ENCODE results near the gene RAD51B. TPM values are rescaled to one million over a fixed set of nuclear protein-coding genes. Genes with fewer than 3 reads are reported as not detected.
A peak's percentile ranks its signal among the peaks of the same experiment; 100 is the strongest.

RAD51B gene
- total and polyA plus RNA-seq, 9 of the 15 experiments (the other 6 are each of a cell fraction or from before 2014, with no cell fraction given), result 8.5 to 17.3 (median 11.3) TPM

DNA sequence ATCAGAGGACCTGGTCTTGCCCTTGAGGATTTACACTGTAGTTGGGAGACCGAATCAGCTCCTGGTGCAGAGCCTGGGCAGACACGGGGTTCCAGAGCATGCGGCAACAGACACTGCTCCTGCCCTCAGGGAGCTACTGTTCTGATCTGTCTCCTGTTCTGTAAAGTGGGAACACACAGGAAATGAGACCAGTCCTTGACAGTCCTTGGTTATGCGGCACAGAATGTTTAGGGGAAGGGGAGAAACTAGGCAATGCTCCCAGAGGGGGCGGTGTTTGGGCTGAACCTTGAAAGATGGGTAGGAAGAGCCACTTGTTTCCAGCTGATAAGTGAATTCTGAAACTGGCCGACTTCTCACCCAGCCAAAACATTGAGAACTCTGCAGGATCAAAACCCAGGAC is 840.9 kb downstream of the RAD51B start:
- FAIRE-seq (no peak), ATAC-seq (no peak), DNase-seq (ENCODE audit: extremely low read depth in 1 of 4, low spot score in 3 of 4) (no peak)
- Histone ChIP-seq H3K9ac (ENCODE audit: insufficient read depth in 1 of 2, low read depth in 2 of 2, low read length in 2 of 2) (no peak overlapping the region), H2AFZ (ENCODE audit: low read depth, low read length) (no peak overlapping the region), H3K27ac (ENCODE audit: extremely low read depth, low read depth, low read length) (no peak overlapping the region), H3K36me3 (ENCODE audit: control insufficient read depth, insufficient read depth, low read length) (no peaks in the 10 kb centered on the region), H3K9me3 (replicated peaks; ENCODE audit: control insufficient read depth, insufficient read depth, low read depth, low read length) (no peaks in the 10 kb centered on the region), H3K4me3 (no peak overlapping the region), H3K9me1 (ENCODE audit: control insufficient read depth, insufficient read depth, low read length) (no peaks in the 10 kb centered on the region), H4K20me1 (replicated peaks; ENCODE audit: control insufficient read depth, insufficient read depth, low read length) (no peaks in the 10 kb centered on the region), H3K4me1 (replicated peaks in 1 of 2; ENCODE audit: control insufficient read depth in 2 of 2, insufficient read depth in 2 of 2, low read length in 2 of 2) (no peaks in the 10 kb centered on the region; a peak in 1 of 5 replicates), H3K4me2 (ENCODE audit: insufficient read depth, low read length) (no peak overlapping the region), H3K27me3 (ENCODE audit: control insufficient read depth in 2 of 2, insufficient read depth in 2 of 2, low read length in 2 of 2) (peaks cover 0 to 6% of the 10 kb centered on the region in 2 experiments; a peak in 1 of 5 replicates), H3K79me2 (ENCODE audit: control insufficient read depth, insufficient read depth, low read length) (no peaks in the 10 kb centered on the region)
- intact Hi-C loops (cut with micrococcal nuclease), result no loop called here
- ChIA-PET POLR2A (interaction anchor here (0.7 to 1.4 kb wide), 3 partner anchors 9 to 592 kb away, joined by 3 read pairs; no protein-coding TSS in a partner anchor), CTCF (ENCODE audit: low intra/inter-chr PET ratio) (no interaction called here)
- TF ChIP-seq, protein P1, sequence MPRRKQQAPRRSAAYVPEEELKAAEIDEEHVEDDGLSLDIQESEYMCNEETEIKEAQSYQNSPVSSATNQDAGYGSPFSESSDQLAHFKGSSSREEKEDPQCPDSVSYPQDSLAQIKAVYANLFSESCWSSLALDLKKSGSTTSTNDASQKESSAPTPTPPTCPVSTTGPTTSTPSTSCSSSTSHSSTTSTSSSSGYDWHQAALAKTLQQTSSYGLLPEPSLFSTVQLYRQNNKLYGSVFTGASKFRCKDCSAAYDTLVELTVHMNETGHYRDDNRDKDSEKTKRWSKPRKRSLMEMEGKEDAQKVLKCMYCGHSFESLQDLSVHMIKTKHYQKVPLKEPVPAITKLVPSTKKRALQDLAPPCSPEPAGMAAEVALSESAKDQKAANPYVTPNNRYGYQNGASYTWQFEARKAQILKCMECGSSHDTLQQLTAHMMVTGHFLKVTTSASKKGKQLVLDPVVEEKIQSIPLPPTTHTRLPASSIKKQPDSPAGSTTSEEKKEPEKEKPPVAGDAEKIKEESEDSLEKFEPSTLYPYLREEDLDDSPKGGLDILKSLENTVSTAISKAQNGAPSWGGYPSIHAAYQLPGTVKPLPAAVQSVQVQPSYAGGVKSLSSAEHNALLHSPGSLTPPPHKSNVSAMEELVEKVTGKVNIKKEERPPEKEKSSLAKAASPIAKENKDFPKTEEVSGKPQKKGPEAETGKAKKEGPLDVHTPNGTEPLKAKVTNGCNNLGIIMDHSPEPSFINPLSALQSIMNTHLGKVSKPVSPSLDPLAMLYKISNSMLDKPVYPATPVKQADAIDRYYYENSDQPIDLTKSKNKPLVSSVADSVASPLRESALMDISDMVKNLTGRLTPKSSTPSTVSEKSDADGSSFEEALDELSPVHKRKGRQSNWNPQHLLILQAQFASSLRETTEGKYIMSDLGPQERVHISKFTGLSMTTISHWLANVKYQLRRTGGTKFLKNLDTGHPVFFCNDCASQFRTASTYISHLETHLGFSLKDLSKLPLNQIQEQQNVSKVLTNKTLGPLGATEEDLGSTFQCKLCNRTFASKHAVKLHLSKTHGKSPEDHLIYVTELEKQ (CRISPR knock-in tag; IDR thresholded peaks at IDR 0.05), result no peak
- TF ChIP-seq ZNF316 (IDR thresholded peaks at IDR 0.05), result peak; percentile 53
- no peak for TF ChIP-seq KDM2B (CRISPR knock-in tag; IDR thresholded peaks at IDR 0.05)
- no peak for TF ChIP-seq HCFC1 (IDR thresholded peaks at IDR 0.05; ENCODE audit: low read depth, low read length)
- TF ChIP-seq SMAD1 (IDR thresholded peaks at IDR 0.05; ENCODE audit: low read depth, low read length, partially characterized antibody), result no peak
- TF ChIP-seq RBM14 (IDR thresholded peaks at IDR 0.05; ENCODE audit: borderline replicate concordance, insufficient read depth, low read depth, low read length), result no peak
- TF ChIP-seq CREM (IDR thresholded peaks at IDR 0.05; ENCODE audit: low read depth), result no peak
- TF ChIP-seq, protein P2, sequence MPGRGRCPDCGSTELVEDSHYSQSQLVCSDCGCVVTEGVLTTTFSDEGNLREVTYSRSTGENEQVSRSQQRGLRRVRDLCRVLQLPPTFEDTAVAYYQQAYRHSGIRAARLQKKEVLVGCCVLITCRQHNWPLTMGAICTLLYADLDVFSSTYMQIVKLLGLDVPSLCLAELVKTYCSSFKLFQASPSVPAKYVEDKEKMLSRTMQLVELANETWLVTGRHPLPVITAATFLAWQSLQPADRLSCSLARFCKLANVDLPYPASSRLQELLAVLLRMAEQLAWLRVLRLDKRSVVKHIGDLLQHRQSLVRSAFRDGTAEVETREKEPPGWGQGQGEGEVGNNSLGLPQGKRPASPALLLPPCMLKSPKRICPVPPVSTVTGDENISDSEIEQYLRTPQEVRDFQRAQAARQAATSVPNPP (IDR thresholded peaks at IDR 0.05; ENCODE audit: borderline replicate concordance, insufficient read depth, insufficient read length), result no peak
- no TSS peak for BruUV-seq (replicated peaks)
- in situ Hi-C loops (cut with MboI), result no loop called here
- 28% methylated on average over 6 of the region's 6 CpGs for WGBS (ENCODE audit: insufficient coverage, low coverage, missing lambda C conversion rate)

Measured in K562 (cell line).